ENCODE measurements around the gene FANCE. TPM values are rescaled to one million over a fixed set of nuclear protein-coding genes. Genes with fewer than 3 reads are reported as not detected.

The FANCE gene
- total and polyA plus RNA-seq, 9 of the 15 experiments (the other 6 are each of a cell fraction or from before 2014, with no cell fraction given): 5.7 to 30.2 (median 17.0) TPM

- TF ChIP-seq ELK1 (CRISPR knock-in tag; IDR thresholded peaks at IDR 0.05): no peak
- no peak for TF ChIP-seq ZNF436 (CRISPR knock-in tag; IDR thresholded peaks at IDR 0.05)
Measured at GRCh38 chr6:35485402-35485877, 33.3 kb downstream of the FANCE start (continued).

GRCh38 chr6:35486005-35486925 is 34.1 kb downstream of the FANCE start:
- in situ Hi-C loops (cut with MboI): no loop called here
- no peak for DNase-seq (ENCODE audit: extremely low read depth in 1 of 4, low spot score in 3 of 4)
- FAIRE-seq: no peak
- H3K9ac ChIP-seq (ENCODE audit: insufficient read depth in 1 of 2, low read depth in 2 of 2, low read length in 2 of 2): peak overlapping the region in 1 of 2 experiments; percentile 70; a peak in 2 of 4 replicates
- H3K27me3 ChIP-seq (ENCODE audit: control insufficient read depth in 2 of 2, insufficient read depth in 2 of 2, low read length in 2 of 2): no peaks in the 10 kb centered on the region
- H3K36me3 ChIP-seq (ENCODE audit: control insufficient read depth, insufficient read depth, low read length): no peaks in the 10 kb centered on the region; the same call in 2 of the 3 replicates
- peak; percentile 92 for TF ChIP-seq ZBTB33 (CRISPR knock-in tag; IDR thresholded peaks at IDR 0.05)
- no peak for TF ChIP-seq ZNF79 (CRISPR knock-in tag; IDR thresholded peaks at IDR 0.05; ENCODE audit: low read depth)
- no peak for TF ChIP-seq BRD9 (IDR thresholded peaks at IDR 0.05; ENCODE audit: low read depth, partially characterized antibody)
- TF ChIP-seq SMARCA5 (IDR thresholded peaks at IDR 0.05): no peak
- TF ChIP-seq CREB3L1 (IDR thresholded peaks at IDR 0.05; ENCODE audit: borderline replicate concordance, low read depth): no peak
- H3K4me1 ChIP-seq (replicated peaks in 1 of 2; ENCODE audit: control insufficient read depth in 2 of 2, insufficient read depth in 2 of 2, low read length in 2 of 2): peaks cover 43 to 50% of the 10 kb centered on the region in 2 experiments
- H3K4me3 ChIP-seq: no peak overlapping the region
- ATAC-seq: no peak
- no peak overlapping the region for H3K4me2 ChIP-seq (ENCODE audit: insufficient read depth, low read length)
- POLR2A ChIA-PET: interaction anchor here (0.6 to 9.5 kb wide), 4 partner anchors 10 to 19 kb away, joined by 3 to 167 read pairs (median 4); partner anchors contain the start of genes RPL10A and TEAD3
- H3K79me2 ChIP-seq (ENCODE audit: control insufficient read depth, insufficient read depth, low read length): peaks cover 10% of the 10 kb centered on the region; the same call in 1 of the 3 replicates
- H3K9me1 ChIP-seq (ENCODE audit: control insufficient read depth, insufficient read depth, low read length): no peaks in the 10 kb centered on the region
- H4K20me1 ChIP-seq (replicated peaks; ENCODE audit: control insufficient read depth, insufficient read depth, low read length): peaks cover 8% of the 10 kb centered on the region; the same call in 1 of the 2 replicates
- H2AFZ ChIP-seq (ENCODE audit: low read depth, low read length): no peak overlapping the region
- intact Hi-C loops (cut with micrococcal nuclease): no loop called here
- 84% methylated on average over 47 of the region's 61 CpGs for WGBS (ENCODE audit: insufficient coverage, low coverage, missing lambda C conversion rate)
- no peak overlapping the region for H3K27ac ChIP-seq (ENCODE audit: extremely low read depth, low read depth, low read length)
- BruUV-seq (replicated peaks): no TSS peak
- no peaks in the 10 kb centered on the region for H3K9me3 ChIP-seq (replicated peaks; ENCODE audit: control insufficient read depth, insufficient read depth, low read depth, low read length)
- CTCF ChIA-PET (ENCODE audit: low intra/inter-chr PET ratio): no interaction called here
